ENCODE measurements around the gene FAM174C.

GRCh38 chr19:1274852-1275259 lies 474 bp upstream of the FAM174C start:
- TF ChIP-seq CTCF (IDR thresholded peaks at IDR 0.05) (no peak), POLR2A (IDR thresholded peaks at IDR 0.05) (no peak), POLR2AphosphoS5 (IDR thresholded peaks at IDR 0.05) (no peak)

All from suprapubic skin (tissue), 4 donors.